ENCODE data around the gene KIRREL3. TPM values are rescaled to one million over a fixed set of nuclear protein-coding genes. Genes with fewer than 3 reads are reported as not detected.

KIRREL3 gene
- total RNA-seq, 4 donors from 2014 or later, result 0.19 TPM; not detected in 3

- Histone ChIP-seq H3K9me3 (no peaks in the 10 kb centered on the region), H3K4me3 (no peak overlapping the region), H3K36me3 (no peaks in the 10 kb centered on the region), H3K4me1 (peaks cover 0 to 8% (median 0%) of the 10 kb centered on the region in 3 donors), H3K27ac (no peak overlapping the region), H3K27me3 (peaks cover 0 to 90% (median 0%) of the 10 kb centered on the region in 4 donors)
- intact Hi-C loops (cut with DNase I), result no loop called here
- no peak for DNase-seq
- 76 to 86% methylated on average over 3 of the region's 3 CpGs for WGBS, 2 donors
- TF ChIP-seq CTCF (IDR thresholded peaks at IDR 0.05), result no peak
These were observed 404.1 kb downstream of the KIRREL3 start for GRCh38 chr11:126596474-126596873.

- peaks cover 0 to 8% (median 0%) of the 10 kb centered on the region in 3 donors for H3K4me1 ChIP-seq
- WGBS, 2 donors, result 83% methylated on average over 3 of the region's 3 CpGs; no CpG with 5 or more reads in 1 of the 2 donors
- H3K27me3 ChIP-seq, result peaks cover 0 to 90% (median 0%) of the 10 kb centered on the region in 4 donors
- no peaks in the 10 kb centered on the region for H3K36me3 ChIP-seq
- no peak overlapping the region for H3K4me3 ChIP-seq
- TF ChIP-seq CTCF (IDR thresholded peaks at IDR 0.05) (no peak), POLR2A (IDR thresholded peaks at IDR 0.05) (no peak)
- no peak overlapping the region for H3K27ac ChIP-seq
- DNase-seq, result no peak
- intact Hi-C loops (cut with DNase I), result no loop called here
- no peaks in the 10 kb centered on the region for H3K9me3 ChIP-seq
These were observed 405.0 kb downstream of the KIRREL3 start for GRCh38 chr11:126595560-126595959.

- H3K36me3 ChIP-seq, result no peaks in the 10 kb centered on the region
- peaks cover 0 to 8% (median 0%) of the 10 kb centered on the region in 3 donors for H3K4me1 ChIP-seq
- 66 to 80% methylated on average over 1 to 4 of the region's 9 CpGs for WGBS, 2 donors
- intact Hi-C loops (cut with DNase I), result no loop called here
- TF ChIP-seq CTCF (IDR thresholded peaks at IDR 0.05), result no peak
- TF ChIP-seq POLR2A (IDR thresholded peaks at IDR 0.05), result no peak
- H3K27ac ChIP-seq, result no peak overlapping the region
- DNase-seq, result no peak
- H3K27me3 ChIP-seq, result peaks cover 0 to 90% (median 0%) of the 10 kb centered on the region in 4 donors
- no peak overlapping the region for H3K4me3 ChIP-seq
- H3K9me3 ChIP-seq, result no peaks in the 10 kb centered on the region
These were observed 405.6 kb downstream of the KIRREL3 start for GRCh38 chr11:126594921-126595367.

GRCh38 chr11:126592496-126593410 lies 407.8 kb downstream of the KIRREL3 start:
- intact Hi-C loops (cut with DNase I), result no loop called here
- Histone ChIP-seq H3K4me1 (peaks cover 0 to 8% (median 0%) of the 10 kb centered on the region in 3 donors), H3K36me3 (no peaks in the 10 kb centered on the region), H3K27me3 (peaks cover 0 to 89% (median 0%) of the 10 kb centered on the region in 4 donors), H3K27ac (peak overlapping the region in 1 of 4 donors; percentile 59), H3K9me3 (no peaks in the 10 kb centered on the region), H3K4me3 (no peak overlapping the region)
- 59 to 73% methylated on average over 18 of the region's 21 CpGs for WGBS, 2 donors
- no peak for TF ChIP-seq CTCF (IDR thresholded peaks at IDR 0.05)
- TF ChIP-seq POLR2A (IDR thresholded peaks at IDR 0.05), result no peak
- DNase-seq, result no peak

GRCh38 chr11:126591966-126592489 lies 408.5 kb downstream of the KIRREL3 start:
- Histone ChIP-seq H3K4me3 (no peak overlapping the region), H3K36me3 (no peaks in the 10 kb centered on the region), H3K4me1 (peaks cover 0 to 8% (median 0%) of the 10 kb centered on the region in 3 donors), H3K9me3 (no peaks in the 10 kb centered on the region), H3K27ac (peak overlapping the region in 1 of 4 donors; percentile 59), H3K27me3 (peaks cover 0 to 83% (median 0%) of the 10 kb centered on the region in 4 donors)
- TF ChIP-seq POLR2A (IDR thresholded peaks at IDR 0.05) (no peak), CTCF (IDR thresholded peaks at IDR 0.05) (no peak)
- intact Hi-C loops (cut with DNase I), result no loop called here
- no peak for DNase-seq
- 37 to 54% methylated on average over 4 to 6 of the region's 6 CpGs for WGBS, 2 donors

Data from esophagus squamous epithelium (tissue), 5 donors.